BJ (cell line): ENCODE results near the gene RNASE8. TPM values are rescaled to one million over a fixed set of nuclear protein-coding genes. Genes with fewer than 3 reads are reported as not detected.

Source experiments
- CTCF ChIA-PET: fragments of 350-600 bp; formaldehyde crosslinking; extraction: SDS; loops from one replicate; lab custom pipeline; 2021; ENCODE audit warnings: antibody characterized with exemption, inconsistent platforms; lab: Yijun Ruan, JAX
- POLR2A ChIA-PET: fragments of 300-600 bp; sonication (Branson Sonifier 250); formaldehyde crosslinking; extraction: SDS; loops from one replicate; lab custom pipeline; 2021; ENCODE audit warnings: antibody characterized with exemption; lab: Charles Lee
- DNase-seq: peaks from one replicate; pipeline ENCODE4 v3.0.0-alpha.2; 2011; ENCODE audit warnings: low read depth
- H3K27me3 ChIP-seq: 2 replicates; pipeline ENCODE4 v1.6.0; 2011; ENCODE audit warnings: low read length; ENCODE audit not compliant: control insufficient read depth, insufficient read depth
- H3K36me3 ChIP-seq: 2 replicates; pipeline ENCODE4 v1.5.1; 2011; ENCODE audit warnings: low read length; ENCODE audit not compliant: control insufficient read depth, insufficient read depth
- H3K4me3 ChIP-seq: 2 replicates; pipeline ENCODE4 v1.5.1; 2011; ENCODE audit warnings: low read depth, mild to moderate bottlenecking, control low read depth, low read length
- CTCF ChIP-seq: IDR thresholded peaks from 2 replicates; pipeline ENCODE4 v1.5.1; 2011; ENCODE audit warnings: low read depth, mild to moderate bottlenecking, control low read depth, inconsistent platforms, low read length, moderate library complexity; ENCODE audit not compliant: insufficient read depth
- polyA plus RNA-seq: library from polyadenylated mRNA; depleted of rRNA; stranded (reverse); fragments of >200 nt; gene quantifications from 2 replicates; pipeline ENCODE4 v1.2.3, GENCODE V29; 2011

Gene RNASE8
- polyA plus RNA-seq, 1 experiment, result not detected

GRCh38 chr14:21024585-21025370 lies 32.8 kb upstream of the RNASE8 start, which contains the start of gene NDRG2:
Gene NDRG2 (minus strand): TSS chr14:21025061. CDS start chr14:21023315, 1,746 bp downstream.
- H3K36me3 ChIP-seq, result no peaks in the 10 kb centered on the region
- CTCF ChIA-PET, result interaction anchor here (2.6 to 15.6 kb wide), 3 partner anchors 10 to 82 kb away, joined by 14 to 233 read pairs (median 16); partner anchors contain the start of gene TMEM253
- TF ChIP-seq CTCF, result no peak
- POLR2A ChIA-PET, result no interaction called here
- H3K4me3 ChIP-seq, result peak within 1 kb of the TSS; percentile 36
- no peak for DNase-seq
- H3K27me3 ChIP-seq, result peaks cover 42% of the 10 kb centered on the region

DNA sequence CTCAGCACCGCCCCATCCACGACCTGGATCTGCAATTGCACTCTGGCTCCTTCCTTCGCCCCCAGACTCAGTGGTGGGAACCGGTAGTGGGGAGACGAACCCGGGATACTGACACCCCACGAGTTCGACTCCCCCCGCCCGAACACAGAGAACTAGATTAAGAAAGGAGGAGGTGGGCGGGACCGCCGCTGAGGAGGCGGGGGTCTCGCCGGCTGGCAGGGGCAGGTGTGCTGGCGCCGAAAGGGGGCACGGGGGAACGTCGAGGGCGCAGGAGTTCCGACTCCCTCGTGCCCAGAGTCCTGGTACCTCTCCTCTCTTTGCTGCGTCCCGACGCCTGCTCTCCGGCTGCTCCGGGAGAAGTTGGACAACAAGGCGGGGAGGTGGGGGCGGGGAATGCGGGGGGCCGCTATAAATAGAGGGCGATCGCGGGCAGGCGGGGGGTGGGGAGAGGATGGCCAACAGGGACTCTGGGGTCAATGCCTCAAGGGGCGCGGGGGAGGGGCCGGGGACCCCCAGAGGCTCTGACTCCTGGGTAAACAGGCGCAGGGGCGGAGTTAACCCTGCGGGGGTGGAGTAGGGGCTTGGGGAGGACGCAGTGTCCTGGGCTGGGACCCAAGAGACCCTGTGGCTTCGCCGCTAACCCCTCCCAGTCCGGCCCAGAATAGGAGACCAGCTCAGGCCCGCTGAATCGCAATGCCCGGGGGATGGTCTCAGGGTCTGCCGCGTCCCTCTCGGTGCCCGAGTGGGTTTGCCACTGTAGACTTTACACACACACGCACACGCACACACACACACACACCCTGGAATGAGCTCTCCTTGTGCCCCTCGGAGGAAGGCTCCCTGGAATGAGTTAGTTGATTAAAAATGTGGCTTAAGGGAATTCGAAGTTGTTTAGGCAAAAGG lies 32.0 kb upstream of the RNASE8 start:
- no peak for TF ChIP-seq CTCF
- H3K36me3 ChIP-seq, result no peaks in the 10 kb centered on the region
- ChIA-PET CTCF (interaction anchor here (0.7 to 3.1 kb wide), 5 partner anchors 10 to 67 kb away, joined by 3 to 16 read pairs (median 11); no protein-coding TSS in a partner anchor), POLR2A (no interaction called here)
- DNase-seq, result no peak
- peaks cover 42% of the 10 kb centered on the region for H3K27me3 ChIP-seq
- peak overlapping the region; percentile 36 for H3K4me3 ChIP-seq

DNA sequence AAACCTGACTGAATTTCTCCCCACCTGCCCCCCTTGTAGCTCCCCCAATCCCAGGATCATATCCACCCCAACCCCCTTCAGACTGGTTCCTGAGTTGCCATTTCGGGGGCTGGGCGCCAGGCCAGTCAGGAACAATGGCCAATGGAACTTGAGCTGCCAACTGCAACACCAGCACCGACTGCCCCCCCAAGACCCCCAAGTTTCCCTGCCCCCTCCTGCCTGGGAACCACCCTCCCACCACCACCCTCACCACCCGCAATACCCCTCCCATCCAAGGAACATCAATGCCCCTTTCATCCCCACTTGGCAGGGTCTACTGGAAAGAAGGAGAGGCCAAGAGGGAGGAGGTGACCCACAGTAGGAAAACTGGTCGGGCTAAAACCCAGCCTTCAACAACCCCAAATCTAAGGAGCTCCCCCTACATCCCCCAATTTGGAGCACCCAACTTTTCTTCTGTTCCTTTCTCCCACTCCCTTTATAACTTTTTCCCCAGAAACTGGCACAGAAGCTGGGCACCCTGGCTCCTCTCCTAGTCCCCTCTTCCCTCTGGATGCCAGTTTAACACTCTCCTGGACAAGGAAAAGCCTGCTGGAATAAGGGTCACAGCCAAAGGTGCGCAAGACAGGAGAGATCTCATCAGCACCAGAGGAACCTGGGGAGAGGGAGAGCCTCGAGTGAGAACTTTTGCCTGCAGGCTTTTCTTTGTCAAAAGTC lies 31.2 kb upstream of the RNASE8 start:
- POLR2A ChIA-PET, result no interaction called here
- H3K36me3 ChIP-seq, result no peaks in the 10 kb centered on the region
- CTCF ChIA-PET, result interaction anchor here (0.7 to 3.1 kb wide), 4 partner anchors 11 to 66 kb away, joined by 3 to 15 read pairs (median 7); no protein-coding TSS in a partner anchor
- no peak for DNase-seq
- no peak for TF ChIP-seq CTCF
- H3K4me3 ChIP-seq, result no peak overlapping the region
- peaks cover 41% of the 10 kb centered on the region for H3K27me3 ChIP-seq

GRCh38 chr14:21026988-21027315 lies 30.7 kb upstream of the RNASE8 start:
- no peak for TF ChIP-seq CTCF
- no peak overlapping the region for H3K4me3 ChIP-seq
- no peaks in the 10 kb centered on the region for H3K36me3 ChIP-seq
- ChIA-PET CTCF (interaction anchor here (2.2 to 3.1 kb wide), 2 partner anchors 12 to 13 kb away, joined by 11 to 15 read pairs; no protein-coding TSS in a partner anchor), POLR2A (no interaction called here)
- H3K27me3 ChIP-seq, result peaks cover 41% of the 10 kb centered on the region
- DNase-seq, result no peak
